ENCODE results near the gene CTTN.
"Not testable (repeated sequence)": the region's sequence is repeated elsewhere in the genome, so short reads cannot be mapped to it uniquely, and the experiment has no call there.

Gene CTTN

DNA sequence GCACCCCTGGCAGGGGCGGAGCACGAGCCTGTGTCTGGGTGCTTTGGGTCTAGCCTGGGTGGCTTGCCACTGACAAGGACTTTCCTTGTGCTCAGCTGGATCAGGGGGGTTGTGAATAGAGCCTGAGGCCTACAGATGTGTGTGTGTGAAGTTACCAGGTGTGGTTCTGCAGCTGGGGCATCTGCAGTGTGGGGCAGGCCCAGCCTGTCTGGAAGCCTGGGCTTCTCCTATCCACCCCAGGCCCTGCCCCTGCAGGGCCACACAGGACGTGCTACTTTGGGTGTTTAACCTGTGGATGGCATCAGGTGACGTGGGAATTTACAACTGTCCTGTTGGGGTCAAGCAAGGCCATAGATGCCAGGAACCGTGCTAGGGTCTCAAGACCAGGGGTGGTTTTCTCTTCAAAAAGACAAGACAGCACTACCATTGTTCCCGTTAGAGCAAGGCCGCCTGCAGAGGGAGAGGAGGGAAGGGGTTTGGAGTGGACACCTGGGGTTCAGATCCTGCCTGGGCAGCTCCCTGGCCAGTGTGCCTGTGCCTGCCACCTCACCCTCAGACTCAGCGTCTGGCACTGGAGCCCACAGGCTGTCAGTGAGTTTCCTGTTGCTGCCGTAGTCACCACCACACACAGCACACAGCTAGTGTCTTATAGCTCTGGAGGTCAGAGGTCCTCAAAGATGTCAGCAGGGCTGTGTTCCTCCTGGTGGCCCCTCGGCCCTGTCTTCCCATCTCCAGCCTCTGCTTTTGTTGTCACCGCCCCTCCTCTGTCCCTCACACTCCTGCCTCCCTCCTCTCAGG, 31.6 kb downstream of the CTTN start:
- no peak for DNase-seq

- no peak for DNase-seq
These were observed 32.6 kb downstream of the CTTN start for GRCh38 chr11:70430671-70431574.

GRCh38 chr11:70431611-70432010, 33.3 kb downstream of the CTTN start:
- DNase-seq: no peak

DNA sequence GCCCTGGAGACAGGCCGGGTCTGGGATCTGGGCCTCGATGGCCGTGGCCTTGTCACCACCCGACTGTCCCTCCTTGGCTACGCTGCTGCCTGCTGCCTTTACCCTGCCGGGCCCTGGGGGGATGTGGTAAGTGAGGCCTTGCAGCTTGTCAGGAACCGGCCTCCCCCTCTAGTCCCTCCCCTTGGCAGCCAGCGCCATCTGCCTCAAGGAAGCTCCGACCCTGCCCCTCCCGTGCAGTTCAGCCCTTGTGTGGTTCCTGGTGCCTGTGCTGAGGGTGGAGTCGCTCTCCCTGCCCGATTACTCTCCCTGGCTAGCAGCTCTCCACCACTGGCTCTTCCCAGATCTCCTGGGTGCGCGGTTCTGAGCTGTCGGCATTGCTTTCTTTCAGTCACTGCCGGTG, 33.7 kb downstream of the CTTN start:
- DNase-seq: no peak

DNA sequence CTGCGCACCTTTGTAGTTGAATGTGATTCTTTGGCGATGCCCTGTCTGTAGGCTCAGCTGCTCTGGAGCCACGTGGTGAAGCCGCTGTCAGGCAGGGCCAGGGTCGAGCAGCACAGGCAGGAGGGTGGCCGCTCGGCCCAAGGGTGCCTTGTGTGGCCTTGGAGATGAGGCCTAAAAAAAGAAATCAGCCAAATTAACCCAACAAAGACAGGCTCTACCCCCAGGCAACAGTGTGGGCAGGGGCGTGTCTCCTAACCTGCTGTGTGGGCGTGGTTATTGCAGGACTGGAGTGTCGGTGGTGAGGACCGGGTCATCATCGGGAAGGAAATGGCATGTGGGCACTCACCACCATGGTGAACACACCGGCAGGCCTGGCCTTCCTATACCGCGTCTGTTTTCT, 34.3 kb downstream of the CTTN start:
- DNase-seq: no peak

- no peak for DNase-seq
These were observed 34.7 kb downstream of the CTTN start for GRCh38 chr11:70433038-70433437.

- no peak for DNase-seq
These were observed 35.2 kb downstream of the CTTN start for GRCh38 chr11:70433526-70433925.

GRCh38 chr11:70433966-70434812, 35.9 kb downstream of the CTTN start:
- no peak for DNase-seq

DNA sequence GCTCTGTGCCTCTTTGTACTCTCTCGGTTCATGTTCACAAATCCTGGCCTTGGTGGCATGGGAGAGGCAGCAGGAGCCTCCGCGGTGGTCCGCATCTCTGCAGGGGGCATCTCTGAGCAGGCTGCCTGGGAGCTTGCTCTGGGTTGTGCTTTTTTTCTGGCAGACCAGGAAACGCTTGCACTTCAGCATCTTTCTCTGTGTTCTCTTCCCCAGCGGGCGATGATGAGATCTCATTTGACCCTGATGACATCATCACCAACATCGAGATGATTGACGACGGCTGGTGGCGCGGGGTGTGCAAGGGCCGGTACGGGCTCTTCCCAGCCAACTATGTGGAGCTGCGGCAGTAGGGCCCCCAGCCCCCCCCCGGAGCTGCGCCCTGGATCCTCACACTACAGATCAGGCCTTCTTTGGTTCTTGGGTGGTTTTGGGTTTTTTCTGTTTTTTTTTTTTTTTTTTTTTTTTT, 36.5 kb downstream of the CTTN start:
- DNase-seq: no peak

DNA sequence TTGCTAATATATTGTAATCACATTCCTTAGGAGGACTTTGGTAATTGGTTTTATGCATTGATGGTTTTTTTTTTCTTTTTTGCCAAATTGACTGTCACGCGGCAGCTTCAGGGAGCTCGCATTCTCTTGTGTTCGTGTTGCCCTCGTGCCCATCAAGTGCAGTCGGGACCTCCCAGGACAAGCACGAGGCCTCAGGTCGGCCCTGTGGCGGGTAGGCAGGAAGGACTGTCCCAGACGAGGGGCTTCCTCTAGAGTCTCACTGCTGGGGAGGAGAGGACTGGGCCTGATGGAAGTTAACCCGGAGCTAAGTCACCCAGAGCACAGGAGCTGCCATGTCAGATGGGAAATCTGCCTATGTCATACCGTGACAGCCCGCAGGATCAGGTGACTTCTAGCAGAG, 37.0 kb downstream of the CTTN start:
- no peak for DNase-seq

DNA sequence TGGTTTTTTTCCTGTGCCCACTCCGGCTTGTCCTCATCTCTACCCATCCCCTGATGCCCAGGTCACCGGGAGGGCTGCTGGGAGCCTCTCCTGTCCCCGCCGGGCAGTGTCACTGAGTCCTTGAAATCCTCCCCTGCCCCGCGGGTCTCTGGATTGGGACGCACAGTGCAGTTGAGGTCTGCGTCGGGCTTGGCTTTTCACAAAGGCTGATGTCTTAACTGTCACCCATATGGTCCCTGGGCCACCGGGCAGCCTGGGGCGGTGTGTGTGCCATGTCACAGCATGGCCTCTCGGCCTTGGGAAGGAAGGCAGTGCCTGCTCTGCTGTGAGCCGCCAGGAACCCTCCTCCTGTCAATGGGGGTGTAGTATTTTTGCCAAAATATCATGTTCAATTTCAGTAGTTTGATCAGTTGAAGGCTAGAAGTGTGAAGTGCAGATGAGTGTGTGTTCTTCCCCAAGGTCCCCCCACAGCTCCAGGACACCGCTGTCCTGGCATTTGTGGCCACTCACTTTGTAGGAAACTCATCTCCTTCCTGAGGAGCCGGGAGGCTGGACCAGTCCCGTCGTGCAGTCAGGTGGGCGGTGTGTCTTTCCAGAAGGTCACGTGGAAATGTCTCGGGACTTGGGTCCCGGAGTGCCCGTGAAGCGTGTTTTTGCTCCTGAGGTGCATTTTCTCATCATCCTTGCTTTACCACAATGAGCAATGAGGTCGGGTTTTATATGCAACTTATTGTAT, 37.6 kb downstream of the CTTN start:
- DNase-seq: no peak

DNA sequence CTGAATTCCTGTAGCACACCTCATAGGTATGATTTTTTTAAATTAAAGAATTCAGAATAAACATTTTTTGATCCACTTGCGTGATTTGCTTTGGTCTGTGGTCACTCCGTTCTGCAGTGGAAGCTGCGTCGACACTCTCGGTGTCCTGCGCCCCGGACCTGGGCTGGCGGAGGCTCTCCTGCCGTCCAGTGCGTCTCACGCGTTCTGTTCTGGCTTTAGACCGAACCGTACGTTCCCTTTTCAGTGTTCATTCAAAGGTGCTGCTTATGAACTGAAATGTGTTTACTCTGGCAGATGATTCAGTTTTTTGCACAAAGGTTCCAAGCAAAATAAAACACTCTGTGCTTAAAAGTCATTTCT, 38.2 kb downstream of the CTTN start:
- DNase-seq: no peak

DNA sequence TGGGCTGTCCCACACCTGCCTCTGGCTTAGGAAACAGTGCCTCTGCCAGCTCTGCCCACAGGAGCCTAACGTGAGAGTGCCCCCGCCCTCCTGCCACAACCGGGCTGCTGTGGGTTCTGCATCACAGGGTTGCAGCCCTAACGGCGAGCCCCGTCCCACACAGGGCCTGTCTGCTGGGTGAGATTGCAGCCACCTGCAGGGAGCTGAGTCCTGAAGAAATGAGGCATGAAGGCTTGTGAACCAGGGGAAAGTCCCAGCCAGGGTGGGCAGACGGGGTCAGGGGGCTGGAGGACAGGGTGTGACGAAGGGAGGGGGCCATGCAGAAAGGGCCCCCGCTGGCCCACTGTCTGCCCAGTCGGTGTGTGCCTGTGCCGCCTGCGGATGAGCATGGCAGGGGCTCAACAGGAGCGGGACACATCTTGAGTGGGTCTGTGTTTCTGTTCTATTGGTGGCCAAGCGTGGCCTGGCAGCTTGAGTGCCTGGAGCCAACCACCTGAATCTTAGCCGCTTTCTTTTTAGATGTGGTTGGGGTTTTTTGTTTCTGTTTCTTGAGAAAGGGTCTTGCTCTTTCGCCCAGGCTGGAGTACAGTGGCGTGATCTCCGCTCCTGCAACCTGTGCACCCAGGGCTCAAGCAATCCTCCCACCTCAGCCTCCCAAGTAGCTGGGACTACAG, 38.9 kb downstream of the CTTN start:
- DNase-seq: no peak

- no peak for DNase-seq
These were observed 41.9 kb downstream of the CTTN start for GRCh38 chr11:70440206-70440605.

- no peak for DNase-seq
These were observed 45.4 kb downstream of the CTTN start for GRCh38 chr11:70443773-70444030.

DNA sequence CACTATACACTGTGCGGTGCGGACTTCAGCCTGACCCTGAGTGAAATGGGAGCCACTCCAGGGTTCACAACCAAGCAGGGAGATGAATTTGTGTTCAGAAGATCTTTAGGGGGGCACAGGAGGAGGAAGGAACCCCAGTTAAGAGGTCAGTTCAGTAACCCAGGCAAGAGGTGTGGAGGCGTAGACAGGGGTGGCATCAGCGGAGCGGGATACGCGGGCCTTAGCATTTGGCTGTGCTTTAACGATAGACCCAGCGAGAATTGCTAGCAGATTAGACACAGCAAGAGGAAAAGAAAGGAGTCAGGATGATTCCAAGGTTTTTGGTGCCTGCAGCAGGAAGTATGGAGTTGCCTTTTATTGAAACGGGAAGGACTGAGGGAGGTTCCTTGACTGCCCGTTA, 46.8 kb downstream of the CTTN start:
- no peak for DNase-seq

DNA sequence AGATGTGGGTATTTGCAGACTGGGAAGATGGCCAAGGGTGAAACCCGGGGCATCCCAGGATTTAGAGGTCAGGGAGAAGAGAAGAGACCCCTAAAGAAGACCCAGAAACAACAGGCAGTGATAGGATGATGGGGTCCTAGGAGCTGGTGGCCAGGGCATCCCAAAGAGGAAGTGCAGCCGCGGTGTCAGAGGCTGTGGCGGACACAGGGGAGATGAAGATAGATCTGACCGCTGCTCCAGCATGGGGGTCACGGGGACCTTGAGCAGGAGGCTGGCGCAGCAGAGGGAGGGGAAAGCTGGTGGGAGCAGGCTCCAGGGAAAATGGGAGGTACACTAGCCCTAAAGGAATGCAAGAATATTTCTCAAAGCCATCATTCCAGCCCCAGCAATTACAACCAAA, 47.3 kb downstream of the CTTN start:
- no peak for DNase-seq

DNA sequence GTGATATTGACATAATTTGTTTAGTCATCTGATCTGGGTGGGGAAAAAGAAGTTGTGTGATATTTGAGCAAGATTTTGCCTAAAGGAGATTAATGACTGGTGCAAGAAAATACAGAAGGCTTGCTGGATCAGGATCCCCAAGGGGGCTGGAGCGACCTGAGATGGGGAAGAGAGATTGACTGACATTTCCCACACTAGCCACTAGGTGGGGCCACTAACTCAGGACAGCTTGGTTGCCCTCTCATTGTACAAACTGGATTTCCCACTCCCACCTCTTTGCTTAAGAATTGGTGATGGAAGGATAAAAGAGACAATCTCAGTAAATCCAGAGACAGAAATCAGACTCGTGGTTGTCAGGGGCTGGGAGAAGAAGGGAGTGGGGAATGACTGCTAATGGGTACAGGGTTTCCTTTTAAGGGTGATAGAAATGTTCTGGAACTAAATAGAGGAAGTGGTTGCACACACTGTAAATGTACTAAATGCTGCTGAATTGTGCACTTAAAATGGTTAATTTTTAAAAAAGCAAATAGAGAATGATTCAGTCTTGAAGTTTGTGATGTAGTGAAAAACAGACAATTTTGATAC, 50.7 kb downstream of the CTTN start:
- no peak for DNase-seq

DNA sequence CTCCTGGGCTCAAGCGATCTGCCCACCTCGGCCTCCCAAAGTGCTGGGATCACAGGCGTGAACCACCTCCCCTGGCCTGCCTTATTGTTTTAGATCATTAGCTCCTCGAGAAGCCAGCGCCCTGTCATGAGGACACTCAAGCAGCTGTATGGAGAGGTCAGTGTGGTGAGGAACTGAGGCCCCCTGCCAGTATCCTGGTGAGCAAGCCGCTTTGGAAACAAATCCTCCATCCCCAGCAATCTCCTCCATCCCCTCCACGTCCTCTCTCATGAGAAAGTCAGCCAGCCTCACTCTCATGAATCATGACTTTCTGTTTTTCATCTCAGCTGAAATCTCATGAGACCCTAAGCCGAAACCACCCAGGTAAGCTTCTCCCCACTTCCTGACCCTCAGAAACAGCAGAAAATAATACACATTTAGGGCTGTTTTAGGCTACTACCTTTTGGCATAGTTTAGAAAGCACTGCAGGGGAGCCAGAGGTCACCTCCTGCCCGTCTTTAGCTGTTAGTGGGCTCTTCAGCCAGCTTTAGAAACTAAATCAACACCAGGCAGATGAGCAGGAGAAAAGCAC, 56.0 kb downstream of the CTTN start:
- DNase-seq: no peak

DNA sequence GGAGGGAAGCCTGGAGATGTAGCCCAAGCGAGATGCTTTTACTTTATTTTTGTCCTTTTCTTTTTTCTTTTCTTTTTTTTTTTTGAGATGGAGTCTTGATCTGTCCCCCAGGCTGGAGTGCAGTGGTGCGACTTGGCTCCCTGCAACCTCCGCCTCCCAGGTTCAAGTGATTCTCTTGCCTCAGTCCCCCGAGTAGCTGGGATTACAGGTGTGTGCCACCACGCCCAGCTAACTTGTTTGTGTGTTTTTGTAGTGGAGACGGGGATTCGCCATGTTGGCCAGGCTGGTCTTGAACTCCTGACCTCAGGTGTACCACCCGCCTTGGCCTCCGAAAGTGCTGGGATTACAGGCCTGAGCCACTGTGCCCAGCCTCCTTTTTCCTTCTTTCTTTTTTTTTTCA, 56.5 kb downstream of the CTTN start:
- DNase-seq: not testable (repeated sequence)

DNA sequence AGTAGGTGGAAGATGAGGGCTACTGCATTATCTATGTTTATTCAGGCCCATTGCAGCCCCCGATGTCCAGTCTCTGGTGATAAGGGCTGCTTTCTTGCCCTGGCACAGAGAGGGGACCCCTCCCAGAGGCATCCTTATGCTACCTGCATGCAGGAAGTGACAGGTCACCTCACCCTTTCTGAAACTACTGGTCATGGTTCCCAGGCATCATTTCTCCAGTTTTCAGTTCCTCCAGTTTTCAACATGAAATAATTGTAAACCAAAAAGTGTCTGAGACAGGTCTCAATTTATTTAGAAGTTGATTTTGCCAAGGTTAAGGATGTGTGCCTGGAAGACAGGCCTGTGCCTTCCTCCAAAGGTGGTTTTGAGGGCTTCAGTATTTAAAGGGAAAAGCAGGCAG, 57.0 kb downstream of the CTTN start:
- no peak for DNase-seq

Measured in GOT3 (cell line).